Measurements from ENCODE around the gene CDH23.

- TF ChIP-seq CTCF (IDR thresholded peaks at IDR 0.05) (no peak), POLR2A (IDR thresholded peaks at IDR 0.05) (no peak)
These were observed 182.9 kb downstream of the CDH23 start for GRCh38 chr10:71579668-71580067.

All from uterus (tissue), 2 donors.